EH (cell line): ENCODE measurements around the gene CLEC20A.

Experiments
- DNase-seq: peaks from one replicate; pipeline ENCODE4 v3.0.0-alpha.2; 2015; ENCODE audit warnings: low read depth

CLEC20A gene

DNA sequence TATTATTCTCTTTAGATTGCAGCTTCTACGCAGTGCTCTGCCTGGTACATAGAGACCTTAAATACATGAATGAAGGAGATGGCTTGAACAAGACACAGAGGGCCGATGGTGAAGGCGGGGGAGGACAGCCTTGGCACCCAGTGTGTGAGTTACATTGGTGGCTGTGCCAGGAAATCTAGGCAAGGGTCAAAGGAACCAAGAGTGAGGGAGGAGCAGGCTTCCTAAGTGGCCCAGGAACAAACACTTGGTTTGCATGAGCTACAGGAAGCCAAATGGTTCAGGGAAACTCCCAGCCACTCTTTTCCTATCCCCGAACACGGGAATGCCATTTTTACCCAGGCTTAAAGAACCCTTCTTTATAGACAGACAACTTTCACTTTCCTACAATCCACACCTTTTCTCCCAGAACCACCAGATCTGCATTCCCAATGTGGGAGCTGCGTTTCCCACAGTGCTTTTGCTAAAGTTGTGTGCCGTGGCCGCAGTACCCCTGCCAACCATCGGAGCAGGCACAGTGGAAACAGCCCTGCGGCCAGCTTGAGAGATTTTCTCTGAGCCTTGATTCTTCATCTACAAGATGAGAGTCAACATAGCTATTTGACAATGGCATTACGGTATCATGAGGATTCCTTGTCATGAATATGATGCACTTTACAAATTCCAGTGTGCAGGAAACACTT lies 3.5 kb upstream of the CLEC20A start:
- DNase-seq: no peak

DNA sequence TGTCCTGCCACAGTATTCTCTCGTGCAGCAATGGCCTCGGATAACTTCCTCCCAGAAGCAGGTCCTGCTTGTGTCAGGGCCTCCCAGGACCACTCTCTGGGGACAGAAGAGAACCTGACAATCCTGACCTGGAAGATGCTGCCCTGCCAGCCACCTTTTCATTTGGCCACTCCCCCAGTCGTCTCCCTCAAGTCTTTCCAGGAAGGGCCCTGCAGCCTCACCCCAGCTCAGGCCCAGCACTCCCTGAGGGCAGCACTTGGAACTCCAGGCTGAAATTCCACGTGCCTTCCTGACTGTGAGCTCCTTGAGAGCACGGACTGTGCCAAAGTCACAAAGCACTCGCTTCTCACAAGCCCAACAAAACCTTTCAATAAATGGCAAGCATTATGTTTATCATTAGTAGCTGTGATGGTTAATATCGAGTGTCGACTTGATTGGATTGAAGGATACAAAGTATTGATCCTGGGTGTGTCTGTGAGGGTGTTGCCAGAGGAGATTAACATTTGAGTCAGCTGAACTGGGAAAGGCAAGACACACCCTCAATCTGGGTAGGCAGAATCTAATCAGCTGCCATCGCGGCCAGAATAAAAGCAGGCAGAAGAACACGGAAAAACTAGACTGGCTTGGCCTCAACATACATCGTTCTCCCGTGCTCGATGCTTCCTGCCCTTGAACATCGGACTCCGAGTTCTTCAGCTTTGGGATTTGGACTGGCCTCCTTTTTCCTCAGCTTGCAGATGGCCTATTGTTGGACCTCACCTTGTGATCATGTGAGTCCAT lies 2.3 kb upstream of the CLEC20A start:
- no peak for DNase-seq

DNA sequence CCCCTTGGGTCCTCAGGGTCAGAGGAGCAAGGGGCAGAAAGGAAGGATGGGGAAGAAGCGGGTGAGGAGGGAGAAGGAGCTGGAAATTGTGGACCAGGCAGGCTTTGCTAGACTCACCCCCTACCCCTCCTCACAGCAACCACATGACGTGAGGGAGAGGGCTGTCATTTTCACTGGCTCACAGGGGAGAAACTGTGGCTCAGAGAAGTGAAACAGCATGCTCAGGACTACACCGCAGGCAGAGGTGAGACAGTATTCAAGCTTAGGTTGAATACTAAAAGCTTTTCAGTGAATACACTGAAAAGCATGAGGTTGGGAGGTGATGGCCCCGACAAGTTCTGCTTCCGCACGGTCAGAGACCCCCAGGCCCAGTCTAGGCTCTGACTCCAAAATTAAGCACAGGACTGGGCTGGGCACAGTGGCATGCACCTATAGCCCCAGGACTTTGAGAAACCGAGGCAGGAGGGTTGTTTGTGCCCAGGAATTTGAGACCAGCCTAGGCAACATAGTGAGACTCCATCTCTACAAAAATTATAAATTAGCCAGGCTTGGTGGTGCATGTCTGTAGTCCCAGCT lies 1.2 kb upstream of the CLEC20A start:
- no peak for DNase-seq

DNA sequence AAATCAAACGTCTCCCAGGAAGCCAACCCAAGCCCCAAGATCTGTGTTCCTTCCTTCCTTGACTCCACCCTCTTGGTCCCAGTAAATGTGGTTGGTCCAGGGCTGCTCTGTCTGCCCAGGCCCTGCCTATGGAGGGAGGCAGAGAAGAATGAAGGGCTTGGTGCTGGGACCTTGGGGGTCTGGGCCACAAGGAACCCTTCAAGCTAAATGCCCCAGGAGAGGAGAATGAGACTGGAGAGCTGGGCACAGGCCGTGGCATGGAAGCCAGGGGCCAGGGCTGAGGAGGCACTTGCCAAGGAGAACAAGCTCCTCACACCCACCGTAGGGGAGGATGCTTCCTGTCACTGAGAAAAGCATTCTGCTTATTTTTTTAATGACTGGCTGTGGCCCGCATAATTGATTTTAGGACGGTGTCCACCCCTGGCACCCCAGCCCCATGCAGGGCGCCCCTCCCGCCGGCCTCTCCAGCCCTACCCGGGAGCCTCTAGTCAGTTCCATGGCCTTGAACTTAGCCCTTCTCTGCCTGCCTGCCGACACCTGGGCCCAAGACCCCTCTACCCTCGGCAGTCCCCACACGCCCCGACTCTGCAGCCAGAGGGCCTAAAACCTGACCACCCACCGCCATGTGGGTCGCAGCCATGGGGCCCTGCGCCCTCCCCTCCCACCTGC lies 889 bp downstream of the CLEC20A start:
- DNase-seq: no peak

DNA sequence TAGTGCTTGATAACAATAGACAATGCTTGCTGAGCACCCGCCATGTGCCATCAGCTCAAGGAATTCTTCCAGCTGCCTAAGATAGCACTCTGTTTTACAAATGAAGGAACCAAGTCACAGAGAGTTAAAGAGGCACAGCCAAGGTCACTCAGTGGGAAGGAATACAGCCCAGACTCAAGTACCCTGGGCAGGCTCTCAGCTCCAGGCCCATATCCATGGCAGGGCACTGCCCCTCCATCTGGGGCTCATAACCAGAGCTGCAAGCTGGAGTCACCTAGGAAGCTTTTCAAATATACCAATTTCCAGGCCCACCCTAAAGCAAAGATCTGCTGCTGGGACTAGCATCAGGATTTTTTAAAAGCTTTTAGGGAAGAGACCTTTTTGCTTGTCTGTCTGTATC lies 1.6 kb downstream of the CLEC20A start:
- no peak for DNase-seq

DNA sequence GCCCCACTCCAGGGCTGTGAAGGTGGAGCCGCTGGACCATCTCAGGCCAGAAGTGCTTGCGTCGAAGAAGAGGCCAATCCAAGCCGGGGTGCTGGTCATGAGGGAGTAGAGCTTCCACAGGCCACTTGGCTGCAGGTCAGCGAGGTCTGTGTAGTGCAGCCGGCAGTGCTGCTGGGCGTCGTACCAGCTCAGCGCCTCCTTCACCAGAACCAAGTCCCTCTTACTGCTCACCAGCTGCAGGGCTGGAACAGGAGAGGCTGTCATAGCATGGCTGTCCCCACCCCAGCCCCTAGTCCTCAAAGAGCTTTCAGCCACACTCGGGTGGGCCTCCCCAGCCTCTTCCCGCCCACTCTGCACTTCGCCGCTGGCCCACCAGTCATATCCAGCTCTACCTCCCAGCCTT lies 2.2 kb downstream of the CLEC20A start:
- DNase-seq: no peak

DNA sequence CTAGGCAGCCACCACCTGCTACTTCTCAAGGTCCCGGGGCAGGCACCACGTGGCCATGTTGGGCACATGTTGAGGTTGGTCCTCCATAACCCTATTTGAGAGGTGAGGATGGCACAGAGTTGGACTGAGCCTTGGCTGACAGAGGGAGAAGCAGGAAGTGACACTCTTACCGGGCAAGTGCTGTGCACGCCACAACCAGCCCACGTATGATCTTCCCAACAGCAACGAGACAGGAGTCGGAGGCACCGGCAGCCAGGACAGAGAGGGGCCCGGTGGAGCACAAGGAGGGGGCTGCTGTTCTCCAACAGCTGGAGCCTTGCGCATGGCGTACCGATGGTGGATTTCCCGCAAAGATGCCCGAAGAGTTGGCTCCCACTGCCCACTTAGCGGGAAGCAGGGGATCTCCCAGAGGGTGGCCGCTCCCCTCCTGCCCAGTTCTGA lies 3.4 kb downstream of the CLEC20A start:
- no peak for DNase-seq

DNA sequence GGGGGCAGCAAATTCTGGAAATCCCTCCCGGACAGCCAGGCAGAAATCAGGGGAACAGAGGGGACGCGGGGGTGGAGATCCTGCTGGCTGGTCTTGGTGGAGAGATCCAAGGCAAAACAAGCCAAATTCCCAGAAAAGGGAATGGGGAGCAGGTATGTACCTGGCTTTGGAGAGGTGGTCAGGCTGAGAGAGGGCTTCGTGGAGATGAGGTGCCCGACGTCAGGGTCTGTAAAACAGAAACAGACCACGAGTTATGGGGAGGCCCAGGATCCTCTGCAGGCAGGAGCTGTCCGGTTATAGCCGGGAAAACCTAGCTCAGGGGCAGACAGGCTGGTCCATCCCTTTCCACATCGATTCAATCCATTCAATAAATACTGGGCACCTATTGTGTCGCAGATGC lies 4.4 kb downstream of the CLEC20A start:
- no peak for DNase-seq

DNA sequence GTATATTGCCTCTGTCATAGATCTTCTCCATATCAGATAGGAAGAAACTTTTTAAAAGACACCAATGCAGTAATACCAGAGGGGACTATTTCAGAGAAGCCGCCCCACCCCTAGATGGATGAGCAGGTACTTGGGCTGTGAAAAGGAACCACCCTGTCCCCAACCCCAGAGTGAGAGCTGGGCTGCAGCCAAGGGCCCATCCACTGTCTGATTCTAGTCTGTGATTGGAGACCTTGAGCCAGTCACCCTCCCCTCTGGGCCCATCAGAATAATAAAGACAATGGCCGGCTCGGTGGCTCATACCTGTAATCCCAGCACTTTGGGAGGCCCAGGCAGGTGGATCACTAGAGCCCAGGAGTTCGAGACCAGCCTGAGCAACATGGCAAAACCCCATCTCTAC lies 5.0 kb downstream of the CLEC20A start:
- no peak for DNase-seq

DNA sequence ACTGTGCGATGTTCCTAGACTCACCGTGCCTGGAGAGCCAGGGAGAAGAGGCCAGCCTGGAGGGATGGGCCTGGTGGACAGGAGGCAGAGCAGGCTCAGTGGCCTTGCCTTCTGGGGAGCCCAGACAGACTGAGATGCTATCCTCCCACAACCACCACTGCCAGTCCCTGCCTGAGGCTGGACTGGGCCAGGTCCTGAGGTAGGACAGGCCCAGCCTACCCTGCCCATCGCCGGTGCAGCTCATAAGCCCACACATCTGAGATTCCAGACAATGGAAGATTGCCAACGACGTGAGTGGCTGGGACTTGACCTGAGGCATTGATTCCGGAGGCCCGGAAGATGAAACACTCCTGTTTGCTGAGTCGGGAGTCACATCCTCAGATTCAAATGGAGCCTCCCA lies 5.8 kb downstream of the CLEC20A start:
- no peak for DNase-seq

DNA sequence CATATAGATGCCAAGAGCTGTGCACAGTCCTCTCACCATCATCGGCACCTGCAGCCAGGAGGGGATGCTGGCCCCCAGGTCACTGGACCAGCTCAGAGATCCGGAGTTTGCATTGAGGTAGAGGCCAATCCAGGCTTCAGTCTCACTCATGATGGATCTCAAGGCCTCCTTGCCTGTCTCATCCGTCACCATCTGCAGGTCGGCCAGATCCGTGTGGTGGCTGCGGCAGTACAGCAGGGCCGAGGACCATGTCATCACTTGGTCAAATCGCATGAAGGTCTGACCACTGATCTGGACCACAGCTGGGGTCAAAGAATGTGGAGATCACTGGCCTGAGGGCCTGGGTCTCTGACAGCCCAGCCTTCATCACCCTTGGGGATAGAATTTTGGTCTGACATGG lies 6.6 kb downstream of the CLEC20A start:
- no peak for DNase-seq

DNA sequence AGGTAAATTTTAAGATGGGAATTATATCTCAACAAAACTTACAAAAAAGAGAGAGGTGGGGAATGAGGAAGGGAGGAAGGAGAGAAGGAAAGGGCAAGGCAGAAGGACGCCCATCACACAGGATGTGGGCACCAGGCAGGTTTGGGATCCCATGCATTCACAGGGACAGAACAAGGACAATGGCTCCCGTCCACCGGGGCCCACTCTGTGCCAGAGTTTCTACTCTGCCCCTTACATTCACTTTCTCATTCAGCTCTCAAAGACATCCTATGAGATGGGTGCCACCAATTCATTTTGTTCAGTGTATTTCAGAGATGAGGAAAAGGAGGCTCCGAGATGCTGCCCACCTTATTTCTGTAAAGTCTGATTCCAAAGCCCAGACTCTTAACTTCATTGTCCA lies 7.4 kb downstream of the CLEC20A start:
- DNase-seq: no peak

DNA sequence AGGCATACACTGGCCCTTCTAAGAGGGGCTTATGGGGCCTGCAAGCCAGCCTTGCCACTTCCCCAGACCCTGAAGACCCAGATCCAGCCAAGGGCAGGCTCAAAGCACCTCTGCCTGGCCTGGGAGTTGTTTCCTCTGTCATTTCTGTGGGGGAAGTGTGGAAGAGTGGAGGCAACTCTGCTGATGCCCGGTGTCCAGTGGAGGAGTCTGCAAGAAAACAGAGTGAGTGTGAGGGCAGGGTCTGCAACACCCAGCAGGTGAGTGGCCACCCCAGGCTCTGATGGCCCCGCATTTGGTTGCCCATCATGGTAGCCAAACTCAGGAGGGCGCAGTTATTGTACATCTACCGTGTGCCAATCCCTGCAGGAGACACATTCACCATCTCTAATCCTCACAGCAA lies 8.4 kb downstream of the CLEC20A start:
- no peak for DNase-seq

DNA sequence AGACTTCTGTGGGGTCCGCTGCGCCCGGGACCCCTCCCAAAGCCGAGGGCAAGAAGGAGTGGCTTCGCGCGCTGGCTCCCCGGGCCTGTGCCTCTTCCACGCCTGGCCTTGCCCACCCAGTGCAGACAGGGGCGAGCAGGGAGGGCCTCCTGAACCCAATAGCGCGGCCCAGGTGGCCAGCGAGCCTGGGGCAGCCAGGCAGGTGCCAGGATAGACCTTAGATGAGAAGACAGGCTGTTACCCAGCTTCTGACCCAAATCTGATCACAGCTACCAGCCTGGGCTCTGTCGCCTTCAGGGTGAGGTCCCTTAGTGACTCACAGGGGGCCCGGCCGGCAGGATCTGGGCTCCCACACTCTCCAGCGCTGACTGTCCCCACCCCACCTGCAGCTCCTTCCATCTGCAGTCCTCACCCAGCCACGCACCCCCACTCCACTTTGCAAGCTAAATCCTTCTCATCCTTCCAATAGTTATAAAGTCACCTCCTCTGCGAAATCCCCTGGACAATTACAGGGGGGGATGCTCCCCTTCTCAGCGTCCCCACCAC lies 9.6 kb downstream of the CLEC20A start:
- DNase-seq: no peak

DNA sequence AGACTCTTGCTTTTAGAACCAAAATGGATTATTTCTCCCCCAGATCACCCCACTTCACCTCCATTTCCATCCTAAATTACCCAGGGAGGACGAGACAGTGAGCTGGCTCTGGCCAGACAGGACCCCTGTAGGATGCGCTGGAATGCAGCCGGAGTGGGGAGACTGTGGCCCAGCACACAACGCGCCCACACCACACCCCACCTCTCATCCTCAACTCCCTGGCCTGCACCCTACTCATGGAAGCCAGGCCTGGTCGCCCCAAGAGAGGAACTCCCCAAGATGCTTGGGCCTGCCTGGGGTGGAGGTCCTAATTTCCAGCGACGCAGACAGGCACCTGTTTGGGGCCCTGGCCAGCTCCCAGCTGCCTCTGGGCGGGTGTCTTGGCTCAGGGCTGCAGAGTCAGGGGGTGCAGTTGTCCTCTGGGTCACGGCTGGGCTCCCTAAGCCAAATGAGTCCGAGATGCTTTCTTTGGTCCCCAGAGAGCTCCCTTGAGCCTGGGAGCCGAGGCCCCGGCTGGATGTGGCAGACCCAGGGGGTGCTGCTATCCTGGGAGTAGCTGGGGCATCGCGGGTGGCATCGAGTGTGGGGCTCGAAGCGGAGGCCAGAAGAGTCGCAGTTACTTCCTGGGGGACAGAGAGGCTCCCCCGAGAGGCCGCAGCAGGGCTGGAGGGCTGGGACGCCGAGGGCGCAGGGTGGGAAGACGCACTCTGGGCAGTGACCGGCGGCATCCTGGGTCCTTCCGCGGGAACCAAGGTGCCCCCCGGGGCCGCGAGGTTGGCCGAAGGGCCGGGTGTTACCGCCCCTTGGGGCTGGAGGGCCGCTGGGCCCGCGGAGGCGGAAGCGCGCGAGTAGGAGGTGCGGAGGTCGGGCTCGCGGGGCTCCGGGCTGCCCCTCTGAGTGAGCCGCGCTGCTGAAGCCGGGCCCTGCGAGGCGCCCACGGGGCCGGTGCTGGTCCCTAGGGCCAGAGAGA lies 10.4 kb downstream of the CLEC20A start:
- no peak for DNase-seq

DNA sequence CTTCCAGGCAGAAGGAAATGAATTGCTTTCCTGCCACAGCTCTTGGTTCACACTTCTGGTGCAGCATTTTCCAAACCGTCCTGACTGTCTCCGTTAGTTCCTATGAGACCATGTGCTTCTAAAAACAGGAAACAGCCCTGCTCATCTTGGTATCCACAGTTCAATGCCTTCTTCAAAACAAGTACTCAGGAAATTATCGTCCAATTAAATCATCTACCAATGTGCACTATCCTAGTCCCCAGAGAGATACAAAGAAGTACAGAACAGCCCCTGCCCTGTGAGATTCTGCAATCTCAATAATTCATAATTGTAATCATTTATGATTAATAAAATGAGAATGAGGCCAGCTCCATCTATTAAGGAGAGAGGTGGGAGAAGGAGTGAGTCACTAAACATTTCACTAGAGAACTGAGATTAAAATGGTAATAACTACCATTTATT lies 11.2 kb downstream of the CLEC20A start:
- DNase-seq: no peak

DNA sequence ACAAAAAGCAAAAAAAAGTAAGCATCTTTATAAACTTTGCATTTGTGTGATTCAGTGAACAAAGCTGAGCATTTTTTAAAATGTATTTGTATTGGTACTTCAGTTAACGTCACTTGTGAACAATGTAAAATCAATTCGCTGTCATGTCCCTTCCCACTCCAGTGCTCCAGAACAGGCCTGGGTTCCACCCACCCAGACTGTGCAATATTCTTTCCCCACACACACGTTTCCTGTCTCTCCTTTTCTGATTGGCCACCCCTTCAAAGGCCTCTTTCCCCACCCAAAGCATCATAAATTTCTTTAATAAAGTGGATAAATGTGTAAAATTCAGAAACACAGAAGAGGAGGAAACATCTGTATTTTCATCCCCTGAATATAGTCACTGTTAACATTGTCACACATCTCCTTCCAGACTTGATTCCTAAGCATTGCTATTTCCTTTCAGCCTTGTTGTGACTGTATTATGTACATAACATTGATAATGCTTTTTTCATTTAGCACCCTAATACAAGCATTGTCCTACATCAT lies 12.0 kb downstream of the CLEC20A start:
- no peak for DNase-seq

DNA sequence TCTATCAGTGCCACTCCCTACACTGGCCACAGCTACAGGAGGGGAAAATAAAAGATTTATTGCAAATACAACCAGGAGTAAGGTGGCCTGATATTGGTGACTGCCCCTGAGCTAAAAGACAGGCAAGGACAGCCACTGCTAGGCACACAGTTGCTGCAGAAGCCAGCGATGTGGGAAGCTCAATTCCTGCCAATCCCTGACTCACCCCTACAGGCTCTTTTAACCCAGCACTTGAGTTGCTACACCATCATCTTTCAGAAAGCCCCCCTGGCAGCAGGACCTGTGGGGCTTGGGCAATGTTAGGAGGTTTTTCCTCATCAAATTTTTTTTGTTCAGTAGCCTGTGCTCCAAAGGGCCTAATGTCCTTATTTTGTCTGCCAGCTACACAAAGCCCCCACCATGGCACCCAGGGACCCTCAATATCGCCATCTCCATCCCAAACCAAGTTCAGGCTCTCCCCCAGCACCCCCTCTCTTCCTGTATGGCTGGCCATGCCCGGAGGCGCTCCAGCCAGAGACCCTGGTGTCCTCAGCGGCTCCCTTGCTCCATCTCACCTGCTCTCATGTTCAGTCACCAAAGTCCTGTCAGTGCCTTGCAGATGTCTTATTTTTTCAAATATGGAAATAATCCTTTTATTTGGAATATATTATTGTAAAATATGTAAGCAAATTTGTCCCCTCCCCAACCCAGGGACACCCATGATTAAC lies 13.4 kb downstream of the CLEC20A start:
- DNase-seq: no peak

DNA sequence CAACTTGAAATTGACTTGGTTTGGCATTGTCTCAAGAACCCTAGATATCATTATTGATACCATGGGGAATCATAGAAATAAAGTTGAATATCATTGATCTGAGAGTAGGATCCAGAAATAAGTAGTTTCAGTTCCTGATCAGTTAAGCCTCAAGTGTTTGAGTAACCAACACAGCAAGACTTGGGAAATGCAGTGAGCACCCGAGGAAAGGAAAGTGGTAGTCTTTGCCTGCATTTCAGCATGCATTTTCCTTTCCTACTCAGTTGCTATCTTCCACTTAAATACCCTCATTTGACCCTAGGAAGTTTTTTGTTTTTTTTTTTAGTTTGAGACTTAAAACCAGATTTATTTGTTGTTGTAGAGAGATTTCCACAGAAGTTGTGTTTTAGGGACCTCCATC lies 18.9 kb downstream of the CLEC20A start:
- DNase-seq: no peak

DNA sequence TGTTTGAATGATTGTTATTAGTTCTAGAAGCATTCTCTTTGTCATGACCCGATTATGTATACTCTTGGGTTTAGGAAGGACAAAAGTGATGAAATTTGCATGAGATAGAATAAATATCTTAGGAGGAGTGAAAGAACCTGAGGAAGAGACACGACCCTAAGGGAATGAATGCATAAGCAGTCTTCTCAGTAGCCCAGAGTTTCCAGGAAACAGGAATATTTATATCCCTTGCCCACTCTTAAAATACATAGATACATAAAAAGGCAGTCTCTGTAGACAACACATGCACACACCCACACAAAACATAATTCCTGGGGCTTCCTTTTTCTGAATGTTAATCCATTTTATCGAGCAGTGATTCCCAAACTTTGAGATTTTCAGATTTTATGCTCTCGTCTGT lies 19.4 kb downstream of the CLEC20A start:
- DNase-seq: no peak
